Upper lobe of left lung (tissue), 6 donors: ENCODE data around the gene ZNF444. TPM values are rescaled to one million over a fixed set of nuclear protein-coding genes. Genes with fewer than 3 reads are reported as not detected.
"Not testable (repeated sequence)": the region's sequence is repeated elsewhere in the genome, so short reads cannot be mapped to it uniquely, and the experiment has no call there.

ENCODE experiments used
- ATAC-seq, 2 donors: fragments of 200-7000 bp; cut with Tn5 transposase; one replicate each; pipeline ENCODE4 v1.9.1; 2022; ENCODE audit warnings: mild to moderate bottlenecking in 2 of 2, moderate library complexity in 2 of 2; ENCODE audit not compliant: low FRiP score in 2 of 2
- DNase-seq, 2 donors: peaks; one replicate each; pipeline ENCODE4 v3.0.0-alpha.2; 2019 to 2020
- H3K27ac ChIP-seq, 4 donors: fragments of 200-600 bp; sonication (generic); one replicate each; pipeline ENCODE4 v1.5.1; 2016 to 2019
- H3K27me3 ChIP-seq, 4 donors: fragments of 200-600 bp; sonication (generic); one replicate each; pipeline ENCODE4 v1.5.1; 2017 to 2019
- H3K36me3 ChIP-seq, 4 donors: fragments of 200-600 bp; sonication (generic); one replicate each; pipeline ENCODE4 v1.5.1; 2016 to 2019
- H3K4me1 ChIP-seq, 4 donors: fragments of 200-600 bp; sonication (generic); one replicate each; pipeline ENCODE4 v1.5.1; 2018 to 2019
- H3K4me3 ChIP-seq, 4 donors: fragments of 200-600 bp; sonication (generic); one replicate each; pipeline ENCODE4 v1.5.1; 2017 to 2019; ENCODE audit warnings: mild to moderate bottlenecking in 2 of 4, moderate library complexity in 1 of 4
- H3K9me3 ChIP-seq, 4 donors: fragments of 200-600 bp; sonication (generic); one replicate each; pipeline ENCODE4 v1.5.1; 2018 to 2019
- EP300 ChIP-seq, 4 donors: sonication (generic); formaldehyde crosslinking; IDR thresholded peaks; one replicate each; pipeline ENCODE4 v1.5.1; 2017; ENCODE audit warnings: antibody characterized with exemption in 4 of 4, control low read depth in 2 of 4
- POLR2A ChIP-seq, 4 donors: fragments of 450-650 bp; IDR thresholded peaks; one replicate each; pipeline ENCODE4 v1.5.1; 2016 to 2017; ENCODE audit warnings: antibody characterized with exemption in 4 of 4, mild to moderate bottlenecking in 2 of 4
- POLR2AphosphoS5 ChIP-seq, 2 donors: sonication (generic); formaldehyde crosslinking; IDR thresholded peaks; one replicate each; pipeline ENCODE4 v1.5.1; 2017; ENCODE audit warnings: antibody characterized with exemption in 2 of 2
- WGBS, 2 donors: methylation state at CpG; one replicate each; pipeline ENCODE4 v1.1.5; 2017 to 2018; 5-methylcytosine and 5-hydroxymethylcytosine counted together
- small RNA-seq, 4 donors: library from RNA; depleted of rRNA; stranded (forward); fragments of <200 nt; gene quantifications; one replicate each; pipeline ENCODE3, GENCODE V24; 2016
- total RNA-seq, 6 donors: library from RNA; depleted of rRNA in 4 of 6; stranded (reverse); fragments of >200 nt in 4 of 6; gene quantifications; one replicate each; pipeline versions ENCODE4 v1.1.0 to v1.2.1, GENCODE V29; 2016 to 2021
- TF ChIP-seq, protein P1 (sequence below), 6 experiments: fragments of 450-650 bp in 4 of 6; fragments of 200-600 bp in 2 of 6; sonication (generic) in 2 of 6; IDR thresholded peaks; one replicate each; pipeline ENCODE4 v1.5.1; 2016 to 2019; ENCODE audit warnings: antibody characterized with exemption in 6 of 6
- donor health status: DM: no; HTN: no; CAD: no; lungs with moderate emphysema.
- donor health status: DM: no; HTN: yes; CAD: no; lungs with severe emphysema.

ZNF444 gene
- total RNA-seq, 6 donors from 2014 or later: 29.2 to 131 (median 61.3) TPM

- TF ChIP-seq POLR2AphosphoS5 (IDR thresholded peaks at IDR 0.05) (no peak), POLR2A (IDR thresholded peaks at IDR 0.05) (no peak), EP300 (IDR thresholded peaks at IDR 0.05) (no peak)
- TF ChIP-seq, protein P1, sequence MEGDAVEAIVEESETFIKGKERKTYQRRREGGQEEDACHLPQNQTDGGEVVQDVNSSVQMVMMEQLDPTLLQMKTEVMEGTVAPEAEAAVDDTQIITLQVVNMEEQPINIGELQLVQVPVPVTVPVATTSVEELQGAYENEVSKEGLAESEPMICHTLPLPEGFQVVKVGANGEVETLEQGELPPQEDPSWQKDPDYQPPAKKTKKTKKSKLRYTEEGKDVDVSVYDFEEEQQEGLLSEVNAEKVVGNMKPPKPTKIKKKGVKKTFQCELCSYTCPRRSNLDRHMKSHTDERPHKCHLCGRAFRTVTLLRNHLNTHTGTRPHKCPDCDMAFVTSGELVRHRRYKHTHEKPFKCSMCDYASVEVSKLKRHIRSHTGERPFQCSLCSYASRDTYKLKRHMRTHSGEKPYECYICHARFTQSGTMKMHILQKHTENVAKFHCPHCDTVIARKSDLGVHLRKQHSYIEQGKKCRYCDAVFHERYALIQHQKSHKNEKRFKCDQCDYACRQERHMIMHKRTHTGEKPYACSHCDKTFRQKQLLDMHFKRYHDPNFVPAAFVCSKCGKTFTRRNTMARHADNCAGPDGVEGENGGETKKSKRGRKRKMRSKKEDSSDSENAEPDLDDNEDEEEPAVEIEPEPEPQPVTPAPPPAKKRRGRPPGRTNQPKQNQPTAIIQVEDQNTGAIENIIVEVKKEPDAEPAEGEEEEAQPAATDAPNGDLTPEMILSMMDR (IDR thresholded peaks at IDR 0.05): no peak
- Histone ChIP-seq H3K9me3 (no peaks in the 10 kb centered on the region), H3K36me3 (no peaks in the 10 kb centered on the region), H3K4me1 (no peaks in the 10 kb centered on the region), H3K27me3 (no peaks in the 10 kb centered on the region), H3K4me3 (no peak overlapping the region), H3K27ac (no peak overlapping the region)
- no peak for ATAC-seq
- 58 to 66% methylated on average over 7 of the region's 7 CpGs for WGBS, 2 donors
- DNase-seq: no peak
These were observed 58.6 kb downstream of the ZNF444 start for GRCh38 chr19:56199687-56200086.

GRCh38 chr19:56201973-56202372 lies 60.9 kb downstream of the ZNF444 start, which contains the start of gene ZSCAN5C:
Gene ZSCAN5C (plus strand): TSS chr19:56202273. CDS start chr19:56205914, 3,641 bp downstream.
- TF ChIP-seq POLR2AphosphoS5 (IDR thresholded peaks at IDR 0.05) (no peak), EP300 (IDR thresholded peaks at IDR 0.05) (no peak)
- 69 to 71% methylated on average over 3 of the region's 3 CpGs for WGBS, 2 donors
- Histone ChIP-seq H3K36me3 (no peaks in the 10 kb centered on the region), H3K4me1 (no peaks in the 10 kb centered on the region), H3K27ac (no peak within 1 kb of the TSS), H3K27me3 (no peaks in the 10 kb centered on the region), H3K4me3 (no peak within 1 kb of the TSS), H3K9me3 (no peaks in the 10 kb centered on the region)
- ATAC-seq: no peak
- DNase-seq: no peak

DNA sequence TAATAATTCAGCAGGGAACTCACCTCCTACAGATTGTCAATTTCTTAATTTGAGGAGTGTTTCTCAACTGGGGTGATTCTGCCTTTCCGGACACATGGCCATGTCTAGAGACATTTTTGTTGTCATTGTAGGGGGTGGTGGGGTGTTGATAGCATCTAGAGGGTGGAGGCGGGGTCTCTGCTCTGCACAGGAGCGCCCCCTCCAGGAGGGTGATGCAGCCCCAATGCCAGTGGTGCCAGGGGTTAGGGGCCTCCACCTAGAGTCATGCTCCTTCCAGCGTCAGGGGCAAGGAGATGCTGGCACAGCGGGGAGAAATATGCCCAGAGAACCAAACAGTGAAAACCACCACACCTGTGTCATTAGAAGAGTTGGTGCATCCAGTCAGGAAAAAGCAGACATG lies 66.5 kb downstream of the ZNF444 start:
- not testable (repeated sequence) for H3K27me3 ChIP-seq, H3K9me3 ChIP-seq, H3K4me1 ChIP-seq, H3K36me3 ChIP-seq, H3K4me3 ChIP-seq, H3K27ac ChIP-seq, DNase-seq
- 70 to 72% methylated on average over 2 to 5 of the region's 5 CpGs for WGBS, 2 donors
- ATAC-seq: peak in 1 of 2 donors; percentile 54

DNA sequence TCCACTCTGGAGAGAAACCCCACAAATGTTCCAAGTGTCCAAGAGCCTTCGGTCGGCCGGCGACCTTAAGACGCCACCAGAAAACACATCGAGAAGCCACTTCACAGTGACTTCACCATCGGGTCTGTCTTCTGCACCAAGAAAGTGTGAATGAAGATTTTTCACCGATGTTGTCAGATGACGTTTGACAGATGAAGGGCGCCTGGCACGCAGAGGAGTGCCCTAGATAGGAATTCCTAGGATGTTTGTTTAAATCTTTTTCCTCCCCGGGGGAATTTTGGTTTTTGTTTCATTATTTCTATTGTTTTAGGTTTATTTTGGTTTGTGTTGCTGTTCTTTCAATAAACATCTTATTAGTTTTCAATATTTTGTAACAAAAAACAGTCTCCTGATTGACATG lies 68.0 kb downstream of the ZNF444 start:
- DNase-seq (no peak), ATAC-seq (no peak)
- no peaks in the 10 kb centered on the region for H3K4me1 ChIP-seq
- H3K36me3 ChIP-seq: no peaks in the 10 kb centered on the region
- TF ChIP-seq POLR2A (IDR thresholded peaks at IDR 0.05): no peak
- TF ChIP-seq, protein P1 (IDR thresholded peaks at IDR 0.05): no peak
- TF ChIP-seq EP300 (IDR thresholded peaks at IDR 0.05): no peak
- TF ChIP-seq POLR2AphosphoS5 (IDR thresholded peaks at IDR 0.05): no peak
- H3K9me3 ChIP-seq: no peaks in the 10 kb centered on the region
- H3K27me3 ChIP-seq: no peaks in the 10 kb centered on the region
- no peak overlapping the region for H3K4me3 ChIP-seq
- no peak overlapping the region for H3K27ac ChIP-seq
- 67 to 81% methylated on average over 12 of the region's 12 CpGs for WGBS, 2 donors

GRCh38 chr19:56210036-56210435 lies 68.9 kb downstream of the ZNF444 start:
- not testable (repeated sequence) for H3K4me1 ChIP-seq, H3K27me3 ChIP-seq, DNase-seq, H3K9me3 ChIP-seq, ATAC-seq, H3K27ac ChIP-seq, H3K4me3 ChIP-seq, H3K36me3 ChIP-seq
- WGBS, 2 donors: 91 to 94% methylated on average over 5 to 9 of the region's 9 CpGs

Small RNA genes within 50 kb of the gene (small RNA-seq; reads per million reads assigned to genes)
- gene AC024580.2 (0 reads per million in 4 donors), gene RF00019 (0 reads per million in 4 donors)

Other genes with a start within 250 kb of the ZNF444 start
- not detected for gene NLRP13, start 209.0 kb upstream of the ZNF444 start, total RNA-seq
- gene NLRP8, start 193.5 kb upstream of the ZNF444 start, total RNA-seq: not detected
- gene NLRP5, start 154.5 kb upstream of the ZNF444 start, total RNA-seq: not detected
- gene ZNF787, start 20.0 kb upstream of the ZNF444 start, total RNA-seq: 10 to 100 TPM; 20.5 to 45.4 (median 35.8) TPM
- gene GALP, start 34.7 kb downstream of the ZNF444 start, total RNA-seq: not detected
- not detected for gene ZSCAN5B, start 56.5 kb downstream of the ZNF444 start, total RNA-seq
- gene ZSCAN5C, start 61.0 kb downstream of the ZNF444 start, total RNA-seq: not detected
- 1 to 10 TPM in 1 of 6 donors, under 1 TPM in 1, not detected in 4; 0.89 to 1.2 TPM for gene EDDM13, start 131.5 kb downstream of the ZNF444 start, total RNA-seq
- gene ZSCAN5A, start 173.6 kb downstream of the ZNF444 start, total RNA-seq: 10 to 100 TPM in 4 of 6 donors, 1 to 10 TPM in 2; 6.2 to 18.6 (median 11.3) TPM